Hypothalamus (tissue), 51 donors: ENCODE results near the gene CCDC150.
"Not testable (repeated sequence)": the region's sequence is repeated elsewhere in the genome, so short reads cannot be mapped to it uniquely, and the experiment has no call there.

ENCODE experiments used
- DNase-seq, 51 donors: peaks; one replicate each; lab custom pipeline; 2025; lab: John Stamatoyannopoulos, UW

The CCDC150 gene

DNA sequence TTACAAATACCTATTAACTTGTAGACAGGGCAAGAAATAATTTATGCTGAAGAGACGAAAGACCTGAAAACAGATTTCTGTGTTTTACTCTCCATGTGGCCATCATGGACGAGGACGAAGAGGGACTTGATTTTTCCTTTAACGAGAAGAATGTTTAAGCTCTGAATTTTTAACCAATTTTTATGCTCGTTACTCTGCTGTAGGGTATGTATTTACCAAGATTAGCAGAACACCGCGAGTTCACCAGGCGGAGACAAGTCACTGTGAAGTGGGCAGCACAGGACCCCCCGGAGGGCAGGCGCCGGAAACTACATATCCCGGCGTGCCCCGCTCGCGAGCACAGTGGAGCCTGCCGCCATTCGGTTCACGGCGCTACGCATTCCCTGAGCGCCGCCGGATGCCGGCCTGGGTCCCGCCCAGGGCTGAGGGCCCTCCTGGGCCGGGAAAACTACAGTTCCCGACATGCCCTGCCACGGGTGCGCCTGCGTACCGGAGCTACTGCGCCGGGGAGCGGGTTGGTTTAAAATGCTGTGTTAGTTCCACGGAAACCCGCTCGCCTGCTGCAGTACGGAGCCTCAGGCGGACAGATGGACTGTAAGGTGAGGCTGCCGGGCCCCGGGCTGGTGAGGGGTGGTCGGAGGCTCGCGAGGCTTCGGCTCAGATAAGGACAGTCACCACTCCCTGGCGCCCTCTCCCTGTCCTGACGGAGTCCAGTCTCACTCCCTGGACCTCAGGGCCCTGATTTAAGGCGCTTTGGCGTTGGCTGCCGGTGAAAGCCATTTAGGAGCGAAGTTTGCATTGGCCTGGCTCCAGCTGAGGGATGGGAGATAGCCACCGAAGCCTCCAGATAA lies at the start of gene CCDC150:
TSS of gene CCDC150 (plus strand) at position 536 of the 851 bp plus-strand sequence. CDS start at position 588, 52 bp downstream.
- peak; percentile 60 to 96 (median 90) for DNase-seq

DNA sequence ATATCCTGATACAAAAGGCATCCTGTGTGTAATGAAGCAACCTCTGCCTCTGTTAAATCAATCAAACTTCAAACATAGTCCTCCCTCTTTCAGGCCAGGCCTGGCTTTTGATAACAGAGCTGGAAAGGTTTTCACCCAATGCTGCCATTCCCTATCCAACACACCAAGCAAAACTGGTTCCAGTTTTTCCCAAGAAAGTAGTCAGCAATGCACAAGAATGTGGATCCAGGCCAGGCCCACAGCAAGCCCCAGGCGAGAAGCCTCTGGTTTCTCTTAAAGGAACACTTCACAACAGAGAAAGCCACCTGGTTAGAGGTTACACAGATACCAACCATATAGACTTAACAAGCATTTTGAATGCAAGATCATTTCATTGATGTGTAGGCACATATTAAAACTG lies 49.2 kb upstream of the CCDC150 start:
- peak in 3 of 51 donors; percentile 4 to 51 (median 19) for DNase-seq

DNA sequence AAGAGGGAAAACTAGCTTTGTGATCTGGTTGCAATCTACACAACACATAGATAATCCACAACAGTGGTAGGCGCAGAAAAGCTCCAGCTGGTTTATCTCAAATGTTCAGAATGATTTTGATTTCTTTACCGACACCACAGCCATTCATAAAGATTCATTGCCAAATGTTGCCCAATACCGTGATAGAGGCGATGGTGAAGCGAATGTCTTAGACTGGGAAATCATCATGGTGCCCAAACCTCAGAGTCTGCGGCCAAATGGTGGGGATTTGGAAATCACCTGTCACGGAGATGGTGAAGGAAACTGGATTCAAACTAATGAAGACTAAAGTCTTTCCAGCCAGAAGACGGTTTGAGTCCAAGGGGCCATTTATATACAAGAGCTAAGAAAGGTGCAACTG lies 48.5 kb upstream of the CCDC150 start:
- peak in 2 of 51 donors; percentile 41 to 53 for DNase-seq

DNA sequence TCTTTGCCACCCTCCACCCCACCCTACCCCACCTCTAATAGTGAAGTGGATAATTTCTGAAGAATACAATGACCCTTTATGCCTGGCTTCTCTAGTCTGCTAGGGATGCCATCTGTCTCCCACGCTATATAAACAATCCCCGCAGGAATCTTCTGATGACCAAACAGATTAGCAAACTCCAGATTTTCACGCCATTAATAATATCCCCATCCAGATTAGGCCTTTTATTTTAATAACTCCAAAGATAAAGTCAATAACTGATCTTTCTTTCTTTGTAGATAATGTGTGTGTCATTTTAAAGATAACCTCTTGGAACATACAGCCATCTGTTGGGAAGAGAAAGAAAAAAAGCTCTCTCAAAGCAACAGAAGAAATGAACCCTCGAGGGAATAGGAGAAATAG lies 47.9 kb upstream of the CCDC150 start:
- DNase-seq: peak in 2 of 51 donors; percentile 35 to 62

DNA sequence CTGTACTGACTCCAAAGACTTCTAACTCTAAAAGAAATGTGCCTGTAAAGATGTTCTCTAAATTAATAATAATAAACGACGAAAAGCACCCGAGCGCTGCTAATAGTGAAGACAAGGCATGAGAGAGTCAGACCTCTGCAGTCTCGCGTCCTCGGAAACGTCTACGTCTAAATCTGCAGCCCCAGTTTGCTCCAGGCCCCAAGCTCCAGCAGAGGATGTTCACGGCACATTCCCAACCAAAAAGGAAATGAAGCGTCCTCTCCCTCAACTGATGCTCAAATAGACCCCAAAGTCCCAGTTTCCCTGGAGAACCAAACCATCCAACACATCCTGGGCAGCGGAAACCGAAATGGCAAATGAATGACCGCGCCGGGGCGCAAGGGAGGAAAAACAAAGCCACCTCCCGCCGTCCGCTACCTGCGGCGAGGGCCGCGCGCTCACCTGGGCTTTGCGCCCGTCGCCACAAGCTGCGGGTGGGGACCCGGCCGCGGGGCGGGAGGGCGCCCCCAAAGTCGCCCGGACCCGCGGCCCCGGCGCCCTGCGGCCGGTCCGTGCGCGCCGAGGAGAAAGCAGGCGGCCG lies 47.1 kb upstream of the CCDC150 start:
- peak in 33 of 51 donors; percentile 13 to 86 (median 49) for DNase-seq

DNA sequence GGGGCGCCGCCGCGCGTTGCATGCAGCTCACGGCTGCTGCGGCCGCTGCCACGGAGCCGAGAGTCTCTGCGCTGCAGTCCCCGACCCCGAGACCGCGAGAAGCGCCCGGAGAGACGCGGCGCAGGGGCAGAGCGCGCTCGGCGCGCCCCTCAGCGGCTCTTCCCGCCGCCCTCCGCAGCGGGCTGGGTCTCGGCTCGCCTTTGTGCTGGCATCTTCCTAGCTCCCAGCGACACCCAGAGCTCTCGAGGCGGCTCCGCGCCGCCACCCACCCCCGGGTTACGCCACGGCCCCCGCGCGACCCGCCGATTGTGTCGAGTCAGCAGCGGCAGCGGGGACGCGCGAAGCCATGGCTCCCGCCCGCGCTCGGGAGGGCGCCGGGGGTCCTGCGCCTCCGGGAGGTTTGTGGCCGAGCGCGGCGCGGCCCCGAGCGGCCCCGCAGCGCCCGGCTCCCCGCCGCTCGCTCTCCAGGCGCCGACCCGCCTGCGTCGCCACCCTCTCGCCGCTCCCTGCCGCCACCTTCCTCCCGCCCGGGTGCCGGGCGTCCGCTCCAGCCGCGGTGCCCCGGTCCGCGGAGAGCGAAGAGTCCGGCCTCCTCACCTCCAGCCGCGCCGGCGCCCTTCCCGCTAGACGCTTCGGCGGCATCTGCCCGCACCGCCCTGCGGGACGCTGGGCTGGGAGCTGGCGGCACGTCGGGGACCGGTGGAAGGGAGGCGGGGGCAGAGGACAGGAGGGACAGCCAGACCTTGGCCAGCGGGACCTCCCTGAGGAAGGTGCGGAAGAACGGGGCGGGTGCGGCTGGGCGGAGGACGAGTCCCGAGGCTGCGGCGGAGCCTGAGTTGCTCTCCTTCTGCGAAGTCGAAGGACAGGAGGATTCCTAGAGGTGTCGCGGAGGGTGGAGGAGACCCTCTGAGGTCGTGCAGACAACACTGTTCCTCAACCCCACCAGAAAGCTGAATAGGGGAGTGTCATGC lies 46.3 kb upstream of the CCDC150 start, which contains the start of gene HECW2:
TSS of gene HECW2 (minus strand) at position 644 of the 971 bp plus-strand sequence.
- DNase-seq: peak in 46 of 51 donors; percentile 9 to 86 (median 60)

- peak in 37 of 51 donors; percentile 2 to 86 (median 56) for DNase-seq
Observed at GRCh38 chr2:196594158-196594557, 45.4 kb upstream of the CCDC150 start.

GRCh38 chr2:196597531-196597930 lies 42.0 kb upstream of the CCDC150 start:
- no peak for DNase-seq

GRCh38 chr2:196598412-196598811 lies 41.1 kb upstream of the CCDC150 start:
- DNase-seq: no peak

GRCh38 chr2:196598846-196599245 lies 40.7 kb upstream of the CCDC150 start:
- no peak for DNase-seq

GRCh38 chr2:196601430-196602306 lies 37.8 kb upstream of the CCDC150 start:
- no peak for DNase-seq

GRCh38 chr2:196604196-196604595 lies 35.3 kb upstream of the CCDC150 start:
- DNase-seq: no peak

GRCh38 chr2:196606516-196606915 lies 33.0 kb upstream of the CCDC150 start:
- no peak for DNase-seq

DNA sequence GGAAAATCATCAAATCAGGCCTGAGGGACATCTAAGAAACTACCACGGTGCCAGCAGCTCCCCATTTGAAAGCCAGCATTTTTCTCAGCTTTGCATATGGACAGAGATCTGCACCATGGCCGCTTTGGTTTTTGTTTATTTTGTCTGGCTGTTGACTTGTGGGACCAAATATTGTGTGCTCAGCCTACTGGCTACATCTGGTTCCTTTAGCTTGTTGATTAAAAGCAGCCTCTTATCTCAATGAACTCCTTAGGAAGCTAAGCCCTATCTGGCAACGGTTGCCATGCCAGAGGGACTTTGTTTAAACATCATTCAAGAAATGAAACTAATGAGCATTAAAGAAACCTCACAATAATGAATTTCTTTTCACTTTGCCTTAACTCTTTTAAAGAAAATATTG lies 32.4 kb upstream of the CCDC150 start:
- DNase-seq: no peak

GRCh38 chr2:196607896-196608295 lies 31.6 kb upstream of the CCDC150 start:
- not testable (repeated sequence) for DNase-seq

- no peak for DNase-seq
Observed at GRCh38 chr2:196609806-196610205, 29.7 kb upstream of the CCDC150 start.

- DNase-seq: no peak
Observed at GRCh38 chr2:196610796-196611195, 28.7 kb upstream of the CCDC150 start.

DNA sequence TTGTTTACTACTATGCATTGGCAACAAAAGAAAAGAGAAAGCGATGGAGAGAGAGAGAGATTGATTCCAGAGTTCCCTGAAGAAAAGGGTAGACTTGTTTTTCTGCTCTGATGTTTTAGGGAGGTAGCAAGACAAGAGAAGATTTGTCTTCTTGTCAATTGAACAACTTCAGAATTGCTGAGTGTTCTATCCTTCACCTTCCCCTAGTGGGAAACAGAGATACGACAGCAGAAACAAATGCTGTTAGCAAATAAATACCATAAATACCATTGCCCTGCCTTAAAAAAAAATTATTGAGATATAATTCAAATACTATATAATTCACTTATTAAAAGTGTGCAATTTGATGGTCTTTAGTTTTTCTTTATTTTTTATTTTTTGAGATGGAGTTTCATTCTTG lies 26.2 kb upstream of the CCDC150 start:
- DNase-seq: no peak

DNA sequence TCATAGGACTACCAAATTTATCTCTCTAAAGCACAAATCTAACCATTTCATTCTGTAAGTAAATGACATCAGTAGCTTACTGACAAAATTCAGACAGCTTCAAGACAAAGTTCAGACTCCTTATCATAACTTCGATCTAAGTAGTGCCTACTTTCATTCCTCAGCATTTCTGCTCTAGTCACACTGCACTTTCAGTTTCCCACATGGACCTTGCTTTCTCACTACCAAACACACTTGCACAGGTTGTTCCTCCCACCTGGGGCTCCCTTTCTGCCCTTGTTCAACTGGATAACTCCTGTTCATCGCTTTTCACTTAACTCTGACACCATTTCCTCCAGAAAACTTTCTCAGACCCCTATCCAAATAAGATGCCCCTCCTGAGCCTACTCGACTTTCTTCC lies 22.1 kb upstream of the CCDC150 start:
- no peak for DNase-seq

GRCh38 chr2:196618661-196619060 lies 20.9 kb upstream of the CCDC150 start:
- DNase-seq: no peak
